PFSK-1 (cell line): ENCODE results near the gene HCST.

Experiments
- POLR2AphosphoS5 ChIP-seq: IDR thresholded peaks from 2 replicates; pipeline ENCODE4 v1.6.1; 2012; ENCODE audit warnings: low read depth, mild to moderate bottlenecking, control low read depth, low read length, moderate library complexity
- TAF1 ChIP-seq: IDR thresholded peaks from 2 replicates; pipeline ENCODE4 v1.6.1; 2012; ENCODE audit warnings: low read length, control low read depth, borderline replicate concordance; ENCODE audit not compliant: insufficient read depth

- no peak for TF ChIP-seq TAF1
- no peak for TF ChIP-seq POLR2AphosphoS5
These were observed 43.9 kb downstream of the HCST start for GRCh38 chr19:35946203-35946602.
